ENCODE data around the gene AJM1. TPM values are rescaled to one million over a fixed set of nuclear protein-coding genes. Genes with fewer than 3 reads are reported as not detected.
"Not testable (repeated sequence)": the region's sequence is repeated elsewhere in the genome, so short reads cannot be mapped to it uniquely, and the experiment has no call there.

AJM1 gene
- total RNA-seq, 1 donor from 2014 or later: 1.6 TPM

DNA sequence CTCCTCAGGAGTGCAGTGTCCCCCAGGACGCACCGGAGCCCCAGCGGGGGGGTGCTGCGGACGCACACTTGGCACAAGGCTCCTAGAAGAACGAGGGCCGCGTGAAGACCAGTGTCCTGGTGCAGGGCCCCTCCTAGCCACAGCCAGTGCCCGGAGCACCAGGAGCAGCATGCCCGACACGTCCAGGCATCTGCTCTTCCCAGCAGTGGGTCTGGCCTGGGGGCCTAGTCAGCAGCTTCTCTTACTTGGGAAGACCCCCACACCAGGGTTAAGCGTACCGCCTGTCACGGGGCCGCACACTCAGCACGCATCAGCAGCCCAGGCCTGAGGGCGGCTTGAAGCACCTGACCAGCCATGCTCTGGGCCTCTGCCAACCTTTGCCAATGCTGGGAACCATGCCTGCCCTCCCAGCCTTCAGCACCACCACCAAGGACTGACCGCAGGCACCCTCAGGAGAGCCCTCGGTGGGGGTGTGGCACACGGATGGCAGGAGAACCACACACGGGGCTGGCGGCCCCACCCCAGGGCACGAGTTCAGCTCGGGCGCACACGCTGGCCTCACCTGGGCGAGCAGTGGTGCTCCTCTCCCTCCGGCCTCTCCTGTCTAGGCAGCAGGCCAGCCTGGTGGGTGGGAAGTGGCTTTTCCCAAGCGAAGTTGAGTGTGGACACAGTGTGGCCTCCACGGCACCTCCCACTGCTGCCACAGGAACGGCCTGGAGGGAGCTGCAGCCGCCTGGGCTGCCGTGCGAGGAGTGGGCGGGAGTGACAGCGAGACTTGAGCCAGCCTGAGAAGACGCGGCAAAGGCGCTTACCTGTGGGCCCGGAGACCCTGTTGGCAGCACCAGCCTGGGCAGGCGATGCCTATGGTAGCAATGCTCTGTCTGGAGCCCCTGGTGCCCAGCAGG lies 12.0 kb upstream of the AJM1 start:
- TF ChIP-seq, protein P1, sequence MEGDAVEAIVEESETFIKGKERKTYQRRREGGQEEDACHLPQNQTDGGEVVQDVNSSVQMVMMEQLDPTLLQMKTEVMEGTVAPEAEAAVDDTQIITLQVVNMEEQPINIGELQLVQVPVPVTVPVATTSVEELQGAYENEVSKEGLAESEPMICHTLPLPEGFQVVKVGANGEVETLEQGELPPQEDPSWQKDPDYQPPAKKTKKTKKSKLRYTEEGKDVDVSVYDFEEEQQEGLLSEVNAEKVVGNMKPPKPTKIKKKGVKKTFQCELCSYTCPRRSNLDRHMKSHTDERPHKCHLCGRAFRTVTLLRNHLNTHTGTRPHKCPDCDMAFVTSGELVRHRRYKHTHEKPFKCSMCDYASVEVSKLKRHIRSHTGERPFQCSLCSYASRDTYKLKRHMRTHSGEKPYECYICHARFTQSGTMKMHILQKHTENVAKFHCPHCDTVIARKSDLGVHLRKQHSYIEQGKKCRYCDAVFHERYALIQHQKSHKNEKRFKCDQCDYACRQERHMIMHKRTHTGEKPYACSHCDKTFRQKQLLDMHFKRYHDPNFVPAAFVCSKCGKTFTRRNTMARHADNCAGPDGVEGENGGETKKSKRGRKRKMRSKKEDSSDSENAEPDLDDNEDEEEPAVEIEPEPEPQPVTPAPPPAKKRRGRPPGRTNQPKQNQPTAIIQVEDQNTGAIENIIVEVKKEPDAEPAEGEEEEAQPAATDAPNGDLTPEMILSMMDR (IDR thresholded peaks at IDR 0.05): no peak
- no peak for ATAC-seq (ENCODE audit: low read depth)
- Mint-ChIP-seq H3K27me3 (no peaks in the 10 kb centered on the region), H3K36me3 (ENCODE audit: low read depth) (peaks cover 52% of the 10 kb centered on the region), H3K27ac (no peak overlapping the region), H3K4me3 (no peak overlapping the region), H3K9me3 (no peaks in the 10 kb centered on the region), H3K4me1 (no peaks in the 10 kb centered on the region)
- ChIA-PET POLR2A (interaction anchor here (0.6 kb wide), 1 partner anchor 18 kb away, joined by 3 read pairs; no protein-coding TSS in a partner anchor), CTCF (no interaction called here)
- intact Hi-C loops (cut with micrococcal nuclease): no loop called here
- no peak for DNase-seq

DNA sequence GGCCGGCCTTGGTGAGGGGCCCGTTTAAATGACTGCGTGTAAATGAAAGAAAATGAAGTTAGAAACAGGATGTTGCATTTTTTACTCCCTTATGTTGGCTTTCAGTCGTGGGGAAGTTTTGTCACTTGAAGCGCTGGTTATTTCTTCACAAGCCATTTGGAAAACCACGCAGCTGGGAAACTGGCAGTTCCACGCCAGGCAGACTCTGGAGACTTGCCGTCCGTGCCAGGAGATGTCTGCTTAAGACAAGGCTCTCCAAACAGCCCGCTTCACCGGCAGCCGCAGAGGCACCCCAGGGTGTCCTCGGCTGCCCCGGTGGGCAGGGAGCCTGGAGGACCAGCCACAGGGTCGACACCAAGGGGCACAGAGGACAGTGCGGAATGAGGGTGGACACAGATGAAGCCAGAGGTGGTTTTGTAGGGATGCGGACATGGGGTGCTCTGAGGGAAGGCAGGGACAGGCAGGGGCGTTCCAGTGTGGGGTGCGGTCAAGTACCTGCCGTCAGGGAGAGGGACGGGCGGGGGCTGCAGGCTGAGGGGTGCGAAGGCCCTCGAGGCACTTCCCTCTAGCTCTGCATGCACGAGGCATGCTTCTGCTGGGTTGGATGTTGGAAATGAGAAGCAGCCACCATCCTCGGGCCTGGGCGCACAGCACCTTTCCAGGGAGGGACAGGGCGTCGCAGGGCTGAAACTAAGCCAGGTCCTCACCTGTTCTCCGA lies 11.1 kb upstream of the AJM1 start:
- POLR2A ChIA-PET: interaction anchor here (0.5 kb wide), 1 partner anchor 95 kb away, joined by 5 read pairs; no protein-coding TSS in a partner anchor
- H3K4me1 Mint-ChIP-seq: no peaks in the 10 kb centered on the region

GRCh38 chr9:136831720-136832104 lies 10.6 kb upstream of the AJM1 start:
- CTCF ChIA-PET: no interaction called here
- Mint-ChIP-seq H3K4me1 (no peaks in the 10 kb centered on the region), H3K27ac (no peak overlapping the region), H3K27me3 (no peaks in the 10 kb centered on the region), H3K9me3 (no peaks in the 10 kb centered on the region), H3K36me3 (ENCODE audit: low read depth) (peaks cover 41% of the 10 kb centered on the region), H3K4me3 (no peak overlapping the region)
- DNase-seq (no peak), ATAC-seq (ENCODE audit: low read depth) (no peak)
- TF ChIP-seq, protein P1 (IDR thresholded peaks at IDR 0.05): no peak
- POLR2A ChIA-PET: interaction anchor here (0.5 kb wide), 1 partner anchor 95 kb away, joined by 5 read pairs; no protein-coding TSS in a partner anchor
- intact Hi-C loops (cut with micrococcal nuclease): no loop called here

More for the DNA sequence above, 11.1 kb upstream of the AJM1 start:
- CTCF ChIA-PET: no interaction called here
- H3K27me3 Mint-ChIP-seq: no peaks in the 10 kb centered on the region
- H3K27ac Mint-ChIP-seq: no peak overlapping the region
- no peak for ATAC-seq (ENCODE audit: low read depth)
- H3K9me3 Mint-ChIP-seq: no peaks in the 10 kb centered on the region
- H3K36me3 Mint-ChIP-seq (ENCODE audit: low read depth): peaks cover 45% of the 10 kb centered on the region
- no peak overlapping the region for H3K4me3 Mint-ChIP-seq
- intact Hi-C loops (cut with micrococcal nuclease): no loop called here
- TF ChIP-seq, protein P1 (IDR thresholded peaks at IDR 0.05): no peak
- no peak for DNase-seq

DNA sequence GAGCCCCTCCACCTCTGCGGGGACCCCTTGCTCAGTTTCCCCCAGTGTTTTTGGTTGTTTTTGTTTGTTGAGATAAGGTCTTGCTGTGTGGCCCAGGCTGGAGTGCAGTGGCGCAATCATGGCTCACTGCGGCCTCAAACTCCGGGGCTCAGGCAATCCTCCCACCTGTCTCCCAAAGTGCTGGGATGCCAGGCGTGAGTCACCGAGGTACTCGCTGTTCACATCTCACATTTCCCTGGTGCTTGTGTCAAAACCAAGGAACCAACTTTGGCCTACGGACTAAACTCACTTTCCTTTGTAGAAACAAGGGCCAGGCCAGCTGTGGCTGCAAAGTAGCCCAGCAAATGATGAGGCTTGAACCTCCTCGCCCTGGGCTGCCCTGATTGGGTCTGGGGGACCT lies 9.7 kb upstream of the AJM1 start:
- ATAC-seq (ENCODE audit: low read depth) (no peak), DNase-seq (no peak)
- H3K4me3 Mint-ChIP-seq: no peak overlapping the region
- no peaks in the 10 kb centered on the region for H3K27me3 Mint-ChIP-seq
- CTCF ChIA-PET: no interaction called here
- H3K36me3 Mint-ChIP-seq (ENCODE audit: low read depth): peaks cover 40% of the 10 kb centered on the region
- TF ChIP-seq, protein P1 (IDR thresholded peaks at IDR 0.05): no peak
- no peaks in the 10 kb centered on the region for H3K9me3 Mint-ChIP-seq
- intact Hi-C loops (cut with micrococcal nuclease): no loop called here
- no peaks in the 10 kb centered on the region for H3K4me1 Mint-ChIP-seq
- POLR2A ChIA-PET: no interaction called here
- no peak overlapping the region for H3K27ac Mint-ChIP-seq

DNA sequence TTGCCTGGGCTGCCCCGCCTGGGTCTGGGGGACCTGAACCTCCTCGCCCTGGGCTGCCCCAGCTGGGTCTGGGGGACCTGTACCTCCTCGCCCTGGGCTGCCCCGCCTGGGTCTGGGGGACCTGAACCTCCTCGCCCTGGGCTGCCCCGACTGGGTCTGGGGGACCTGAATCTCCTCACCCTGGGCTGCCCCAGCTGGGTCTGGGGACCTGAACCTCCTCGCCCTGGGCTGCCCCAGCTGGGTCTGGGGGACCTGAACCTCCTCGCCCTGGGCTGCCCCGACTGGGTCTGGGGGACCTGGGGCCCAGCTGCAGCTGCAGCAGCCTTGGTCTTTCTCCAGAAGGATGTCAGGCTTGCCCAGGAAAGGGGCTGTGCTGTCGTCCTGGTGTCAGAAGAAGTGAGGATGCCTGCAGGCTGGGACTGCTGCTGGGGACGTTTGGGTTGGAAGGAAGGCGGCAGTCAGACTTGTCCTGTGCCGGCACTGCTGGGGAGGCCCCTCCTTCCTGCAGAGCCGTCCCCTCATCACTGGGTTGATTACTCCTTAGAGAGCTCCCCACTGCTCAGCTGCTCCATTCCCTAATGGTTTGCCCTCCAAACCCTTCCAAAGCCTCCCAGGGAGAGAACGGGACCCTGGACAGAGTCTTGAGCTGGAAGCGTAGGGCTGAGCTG lies 8.8 kb upstream of the AJM1 start:
- DNase-seq; POLR2A ChIA-PET; H3K4me1 Mint-ChIP-seq; H3K9me3 Mint-ChIP-seq; H3K27ac Mint-ChIP-seq; CTCF ChIA-PET; intact Hi-C loops (cut with micrococcal nuclease); H3K27me3 Mint-ChIP-seq; H3K4me3 Mint-ChIP-seq; ATAC-seq (ENCODE audit: low read depth): not testable (repeated sequence)
- peaks cover 40% of the 10 kb centered on the region for H3K36me3 Mint-ChIP-seq (ENCODE audit: low read depth)
